OCI-LY7 (cell line): Measurements from ENCODE around the gene DPP10. TPM values are rescaled to one million over a fixed set of nuclear protein-coding genes. Genes with fewer than 3 reads are reported as not detected.
"Not testable (repeated sequence)": the region's sequence is repeated elsewhere in the genome, so short reads cannot be mapped to it uniquely, and the experiment has no call there.

ENCODE experiments used
- BruUV-seq: library from RNA; stranded (reverse); fragments of 400-500 nt; replicated peaks from 2 replicates; lab custom pipeline; 2021; lab: Mats Ljungman, UMichigan
- CTCF ChIA-PET: fragments of 300-600 bp; sonication (Branson Sonifier 250); formaldehyde crosslinking; loops from one replicate; lab custom pipeline; 2022; ENCODE audit warnings: antibody characterized with exemption; ENCODE audit not compliant: unreplicated experiment; lab: Charles Lee
- POLR2A ChIA-PET: fragments of 300-600 bp; sonication (Branson Sonifier 250); formaldehyde crosslinking; loops from one replicate; lab custom pipeline; 2022; ENCODE audit warnings: antibody characterized with exemption; lab: Charles Lee
- DNase-seq: peaks from one replicate; pipeline ENCODE4 v3.0.0-alpha.2; 2015; ENCODE audit warnings: low spot score
- H2AFZ ChIP-seq: fragments of 200-600 bp; sonication (generic), shearing (Covaris generic); 2 replicates; pipeline ENCODE4 v1.6.1; 2014; ENCODE audit warnings: mild to moderate bottlenecking, antibody characterized with exemption, low read length, moderate library complexity
- H3K27ac ChIP-seq: fragments of 200-600 bp; sonication (generic); 2 replicates; pipeline ENCODE4 v1.5.1; 2014; ENCODE audit warnings: mixed run types, low read depth, mild to moderate bottlenecking, moderate library complexity, low read length, inconsistent platforms; ENCODE audit not compliant: poor library complexity, severe bottlenecking
- H3K36me3 ChIP-seq: fragments of 200-600 bp; sonication (generic); 2 replicates; pipeline ENCODE4 v1.6.1; 2014; ENCODE audit warnings: mild to moderate bottlenecking, antibody characterized with exemption, low read length, moderate library complexity, mixed read lengths; ENCODE audit not compliant: insufficient read depth
- H3K4me1 ChIP-seq: fragments of 200-600 bp; sonication (generic); 2 replicates; pipeline ENCODE4 v1.5.1; 2014; ENCODE audit warnings: mild to moderate bottlenecking, low read length; ENCODE audit not compliant: insufficient read depth, poor library complexity, severe bottlenecking
- H3K4me2 ChIP-seq: fragments of 200-600 bp; sonication (generic); 2 replicates; pipeline ENCODE4 v1.6.1; 2014; ENCODE audit warnings: mild to moderate bottlenecking, low read length
- H3K4me3 ChIP-seq: fragments of 200-600 bp; sonication (generic); 2 replicates; pipeline ENCODE4 v1.5.1; 2014; ENCODE audit warnings: mild to moderate bottlenecking, low read depth, low read length; ENCODE audit not compliant: poor library complexity, severe bottlenecking
- H3K79me2 ChIP-seq: fragments of 200-600 bp; sonication (generic); 2 replicates; pipeline ENCODE4 v1.6.1; 2016; ENCODE audit warnings: low read depth, mild to moderate bottlenecking, low read length, moderate library complexity, mixed read lengths; ENCODE audit not compliant: insufficient read depth
- H3K9me2 ChIP-seq: fragments of 200-600 bp; sonication (generic); 2 replicates; pipeline ENCODE4 v1.6.1; 2016; ENCODE audit warnings: mild to moderate bottlenecking, low read length, mixed read lengths; ENCODE audit not compliant: insufficient read depth
- H3K9me3 ChIP-seq: fragments of 200-600 bp; sonication (generic); 2 replicates; pipeline ENCODE4 v1.6.1; 2014; ENCODE audit warnings: mild to moderate bottlenecking, mixed run types, low read length, mixed read lengths
- H4K20me1 ChIP-seq: fragments of 200-600 bp; sonication (generic); 2 replicates; pipeline ENCODE4 v1.6.1; 2014; ENCODE audit warnings: mild to moderate bottlenecking, antibody characterized with exemption, low read length, moderate library complexity, mixed read lengths; ENCODE audit not compliant: insufficient read depth
- EZH2phosphoT487 ChIP-seq: fragments of 200-600 bp; sonication (generic); IDR thresholded peaks from 2 replicates; pipeline ENCODE4 v1.6.1; 2018; ENCODE audit warnings: low read depth, borderline replicate concordance, mild to moderate bottlenecking, mixed run types, antibody characterized with exemption, low read length, moderate library complexity, mixed read lengths
- intact Hi-C: fragments of 100-400 bp; cut with micrococcal nuclease; formaldehyde crosslinking; loops from one replicate; pipeline ENCODE4 v1.10.0; 2022; ENCODE audit not compliant: unreplicated experiment
- total RNA-seq, 2 experiments: library from RNA; depleted of rRNA in 1 of 2; stranded (reverse); fragments of >200 nt in 1 of 2; shearing (Covaris generic) in 1 of 2; gene quantifications; 2 replicates each; pipeline ENCODE4 v1.2.3, GENCODE V29; 2014 to 2022
- TF ChIP-seq, protein P1 (sequence below): fragments of 200-600 bp; sonication (generic); conservative IDR thresholded peaks from 2 replicates; pipeline ENCODE4 v1.5.1; 2014; ENCODE audit warnings: mild to moderate bottlenecking, antibody characterized with exemption, low read length, moderate library complexity, mixed read lengths

Gene DPP10
- total RNA-seq, 2 experiments from 2014 or later = not detected

DNA sequence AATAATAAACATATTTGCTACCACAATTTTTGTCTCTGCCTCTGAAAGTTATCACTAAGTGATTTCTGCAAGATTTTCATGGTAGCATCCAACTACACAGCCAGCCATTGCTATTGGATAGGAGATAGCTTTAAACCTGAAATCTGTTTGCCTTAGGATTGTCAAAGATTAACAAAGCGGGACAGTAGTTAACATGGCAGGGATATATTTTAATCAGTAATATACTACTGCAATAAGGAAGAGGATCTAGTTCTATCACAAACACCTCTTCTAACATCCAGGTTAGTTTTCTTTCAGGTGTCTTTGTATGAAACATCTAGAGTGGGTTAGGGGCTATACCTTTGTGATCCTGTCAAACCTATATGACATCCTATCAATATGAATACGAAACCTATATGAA, 641.3 kb downstream of the DPP10 start:
- Histone ChIP-seq H3K9me3 (no peaks in the 10 kb centered on the region), H3K9me2 (no peaks in the 10 kb centered on the region), H3K27ac (no peak overlapping the region), H2AFZ (no peak overlapping the region), H3K4me3 (no peak overlapping the region), H3K4me1 (no peaks in the 10 kb centered on the region), H3K79me2 (no peaks in the 10 kb centered on the region), H3K4me2 (no peak overlapping the region), H4K20me1 (no peaks in the 10 kb centered on the region), H3K36me3 (no peaks in the 10 kb centered on the region)
- BruUV-seq = no TSS peak
- intact Hi-C loops = no loop called here
- no peak for TF ChIP-seq EZH2phosphoT487
- ChIA-PET CTCF (no interaction called here), POLR2A (no interaction called here)
- DNase-seq = no peak

- H4K20me1 ChIP-seq = no peaks in the 10 kb centered on the region
- BruUV-seq = no TSS peak
- intact Hi-C loops = no loop called here
- no peak overlapping the region for H3K4me2 ChIP-seq
- no peaks in the 10 kb centered on the region for H3K9me3 ChIP-seq
- no peak overlapping the region for H3K4me3 ChIP-seq
- H3K4me1 ChIP-seq = no peaks in the 10 kb centered on the region
- CTCF ChIA-PET = no interaction called here
- H3K36me3 ChIP-seq = no peaks in the 10 kb centered on the region
- DNase-seq = no peak
- H2AFZ ChIP-seq = no peak overlapping the region
- no peaks in the 10 kb centered on the region for H3K79me2 ChIP-seq
- no peaks in the 10 kb centered on the region for H3K9me2 ChIP-seq
- no peak overlapping the region for H3K27ac ChIP-seq
- no peak for TF ChIP-seq EZH2phosphoT487
- TF ChIP-seq, protein P1, sequence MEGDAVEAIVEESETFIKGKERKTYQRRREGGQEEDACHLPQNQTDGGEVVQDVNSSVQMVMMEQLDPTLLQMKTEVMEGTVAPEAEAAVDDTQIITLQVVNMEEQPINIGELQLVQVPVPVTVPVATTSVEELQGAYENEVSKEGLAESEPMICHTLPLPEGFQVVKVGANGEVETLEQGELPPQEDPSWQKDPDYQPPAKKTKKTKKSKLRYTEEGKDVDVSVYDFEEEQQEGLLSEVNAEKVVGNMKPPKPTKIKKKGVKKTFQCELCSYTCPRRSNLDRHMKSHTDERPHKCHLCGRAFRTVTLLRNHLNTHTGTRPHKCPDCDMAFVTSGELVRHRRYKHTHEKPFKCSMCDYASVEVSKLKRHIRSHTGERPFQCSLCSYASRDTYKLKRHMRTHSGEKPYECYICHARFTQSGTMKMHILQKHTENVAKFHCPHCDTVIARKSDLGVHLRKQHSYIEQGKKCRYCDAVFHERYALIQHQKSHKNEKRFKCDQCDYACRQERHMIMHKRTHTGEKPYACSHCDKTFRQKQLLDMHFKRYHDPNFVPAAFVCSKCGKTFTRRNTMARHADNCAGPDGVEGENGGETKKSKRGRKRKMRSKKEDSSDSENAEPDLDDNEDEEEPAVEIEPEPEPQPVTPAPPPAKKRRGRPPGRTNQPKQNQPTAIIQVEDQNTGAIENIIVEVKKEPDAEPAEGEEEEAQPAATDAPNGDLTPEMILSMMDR = no peak
- POLR2A ChIA-PET = no interaction called here
Observed at GRCh38 chr2:115084446-115084845, 642.0 kb downstream of the DPP10 start.

- H3K79me2 ChIP-seq, BruUV-seq, DNase-seq, H3K27ac ChIP-seq, H3K4me2 ChIP-seq, H3K4me1 ChIP-seq, H3K4me3 ChIP-seq, CTCF ChIA-PET, H3K9me2 ChIP-seq, H4K20me1 ChIP-seq, POLR2A ChIA-PET, H2AFZ ChIP-seq, H3K9me3 ChIP-seq, intact Hi-C loops, H3K36me3 ChIP-seq: not testable (repeated sequence)
Observed at GRCh38 chr2:115086051-115086620, 643.7 kb downstream of the DPP10 start.

GRCh38 chr2:115094441-115094840, 652.0 kb downstream of the DPP10 start:
- H4K20me1 ChIP-seq = no peaks in the 10 kb centered on the region
- no peak for DNase-seq
- intact Hi-C loops = no loop called here
- H3K36me3 ChIP-seq = no peaks in the 10 kb centered on the region
- no peaks in the 10 kb centered on the region for H3K9me3 ChIP-seq
- H3K9me2 ChIP-seq = no peaks in the 10 kb centered on the region
- no peaks in the 10 kb centered on the region for H3K79me2 ChIP-seq
- no peak for TF ChIP-seq EZH2phosphoT487
- TF ChIP-seq, protein P1 = no peak
- no peak overlapping the region for H3K4me3 ChIP-seq
- H3K4me2 ChIP-seq = no peak overlapping the region
- POLR2A ChIA-PET = no interaction called here
- no peak overlapping the region for H2AFZ ChIP-seq
- CTCF ChIA-PET = no interaction called here
- no peak overlapping the region for H3K27ac ChIP-seq
- no TSS peak for BruUV-seq
- H3K4me1 ChIP-seq = no peaks in the 10 kb centered on the region
